Uterus (tissue), 4 donors: ENCODE results near the gene ASTN2. TPM values are rescaled to one million over a fixed set of nuclear protein-coding genes. Genes with fewer than 3 reads are reported as not detected.

ENCODE experiments used
- DNase-seq, 2 donors: peaks; one replicate each; pipeline ENCODE4 v3.0.0-alpha.2; 2019 to 2020
- H3K27ac ChIP-seq, 2 donors: fragments of 200-600 bp; sonication (generic); 1 replicate in 1 of 2; 2 replicates in 1 of 2; pipeline ENCODE4 v1.5.1; 2016 to 2018
- H3K27me3 ChIP-seq, 2 donors: fragments of 200-600 bp; sonication (generic); one replicate each; pipeline ENCODE4 v1.5.1; 2018 to 2019; ENCODE audit warnings: control low read depth in 1 of 2
- H3K36me3 ChIP-seq, 2 donors: fragments of 200-600 bp; sonication (generic); one replicate each; pipeline ENCODE4 v1.5.1; 2019; ENCODE audit warnings: control low read depth in 1 of 2
- H3K4me1 ChIP-seq, 2 donors: fragments of 200-600 bp; sonication (generic); one replicate each; pipeline ENCODE4 v1.5.1; 2018 to 2019; ENCODE audit warnings: control low read depth in 1 of 2
- H3K4me3 ChIP-seq, 2 donors: fragments of 200-600 bp; sonication (generic); 1 replicate in 1 of 2; 2 replicates in 1 of 2; pipeline ENCODE4 v1.5.1; 2018 to 2019; ENCODE audit warnings: mild to moderate bottlenecking in 1 of 2
- H3K9me3 ChIP-seq, 2 donors: fragments of 200-600 bp; sonication (generic); one replicate each; pipeline ENCODE4 v1.5.1; 2019; ENCODE audit warnings: control low read depth in 1 of 2
- CTCF ChIP-seq, 4 experiments: fragments of 200-600 bp in 2 of 4; fragments of 450-650 bp in 2 of 4; sonication (generic) in 2 of 4; IDR thresholded peaks; one replicate each; pipeline ENCODE4 v1.5.1; 2016 to 2019; ENCODE audit warnings: antibody characterized with exemption in 4 of 4, mild to moderate bottlenecking in 2 of 4, moderate library complexity in 1 of 4
- POLR2A ChIP-seq, 2 donors: fragments of 450-650 bp; IDR thresholded peaks; one replicate each; pipeline ENCODE4 v1.6.1; 2016; ENCODE audit warnings: antibody characterized with exemption in 2 of 2, mild to moderate bottlenecking in 1 of 2, moderate library complexity in 1 of 2
- intact Hi-C: fragments of 100-400 bp; cut with DNase I; formaldehyde crosslinking; loops from one replicate; pipeline ENCODE4 v1.15.1; 2023; ENCODE audit warnings: low total_unique reads
- total RNA-seq, 4 donors: library from RNA; depleted of rRNA in 3 of 4; stranded (reverse); fragments of >200 nt in 3 of 4; gene quantifications; one replicate each; pipeline versions ENCODE4 v1.1.0 to v1.2.4, GENCODE V29; 2014 to 2023
- donor health status: DM: yes; HTN: yes; CAD: no.

ASTN2 gene
- total RNA-seq, 4 donors from 2014 or later: 1.8 to 8.6 (median 6.7) TPM

DNA sequence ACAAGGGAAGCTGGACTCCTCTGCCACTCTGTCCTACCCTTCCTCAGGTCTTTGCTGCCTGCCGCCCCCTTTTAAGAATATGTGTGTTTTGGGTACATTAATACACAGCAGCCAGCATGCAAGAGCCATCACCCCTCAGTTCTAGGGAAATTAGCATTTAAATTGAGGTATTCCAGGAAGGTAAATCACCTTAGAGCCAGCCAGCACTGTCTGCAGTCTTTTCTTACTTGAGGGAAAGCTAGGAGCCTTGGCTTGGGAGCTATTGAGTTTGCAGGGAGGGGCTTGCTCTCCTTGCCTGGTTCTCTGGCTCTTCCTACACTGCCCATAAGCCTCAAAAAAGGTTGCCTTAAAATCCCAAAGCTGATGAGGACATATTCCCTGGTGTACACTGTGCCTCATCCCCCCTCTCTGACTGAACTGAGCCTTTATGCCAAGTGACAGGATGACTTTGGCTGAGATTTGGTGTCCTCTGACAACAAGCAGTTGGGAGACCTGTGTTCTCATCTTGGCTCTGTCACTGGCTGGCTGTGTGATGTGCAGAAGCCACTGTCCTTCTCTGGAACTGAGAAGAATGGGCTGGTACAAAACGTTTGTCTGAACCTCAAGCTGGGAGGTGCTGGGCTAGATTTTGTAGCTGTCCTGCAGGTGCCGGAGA lies 673.6 kb downstream of the ASTN2 start:
- Histone ChIP-seq H3K4me3 (no peak overlapping the region), H3K36me3 (no peaks in the 10 kb centered on the region), H3K9me3 (no peaks in the 10 kb centered on the region), H3K27ac (no peak overlapping the region), H3K4me1 (no peaks in the 10 kb centered on the region), H3K27me3 (no peaks in the 10 kb centered on the region)
- intact Hi-C loops: no loop called here
- DNase-seq: no peak
- TF ChIP-seq POLR2A (IDR thresholded peaks at IDR 0.05): no peak
- TF ChIP-seq CTCF (IDR thresholded peaks at IDR 0.05): no peak

DNA sequence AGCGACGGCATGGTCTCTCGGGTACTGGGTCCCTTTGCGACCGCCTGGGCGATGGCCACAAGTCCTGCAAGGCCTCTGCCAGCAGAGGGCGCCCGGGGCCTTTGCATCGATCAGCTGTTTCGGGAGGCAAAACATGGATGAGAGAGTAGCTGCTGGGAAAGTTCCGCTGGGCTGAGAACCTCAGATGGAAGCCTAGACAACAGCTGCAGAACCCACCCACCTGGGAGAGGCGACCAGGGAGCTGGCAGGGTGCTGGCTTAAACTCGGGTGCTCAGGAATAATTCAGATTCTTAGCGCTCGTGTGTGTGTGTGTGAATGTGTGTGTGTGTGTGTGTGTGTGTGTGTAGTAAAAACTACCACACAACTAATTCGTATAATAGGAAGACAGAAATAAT lies 677.7 kb downstream of the ASTN2 start:
- Histone ChIP-seq H3K36me3 (no peaks in the 10 kb centered on the region), H3K4me1 (no peaks in the 10 kb centered on the region), H3K27ac (no peak overlapping the region), H3K4me3 (no peak overlapping the region), H3K9me3 (no peaks in the 10 kb centered on the region), H3K27me3 (no peaks in the 10 kb centered on the region)
- peak; percentile 21 to 58 for DNase-seq
- TF ChIP-seq CTCF (IDR thresholded peaks at IDR 0.05): peak; percentile 29 to 52 (median 43)
- no peak for TF ChIP-seq POLR2A (IDR thresholded peaks at IDR 0.05)
- intact Hi-C loops: no loop called here

DNA sequence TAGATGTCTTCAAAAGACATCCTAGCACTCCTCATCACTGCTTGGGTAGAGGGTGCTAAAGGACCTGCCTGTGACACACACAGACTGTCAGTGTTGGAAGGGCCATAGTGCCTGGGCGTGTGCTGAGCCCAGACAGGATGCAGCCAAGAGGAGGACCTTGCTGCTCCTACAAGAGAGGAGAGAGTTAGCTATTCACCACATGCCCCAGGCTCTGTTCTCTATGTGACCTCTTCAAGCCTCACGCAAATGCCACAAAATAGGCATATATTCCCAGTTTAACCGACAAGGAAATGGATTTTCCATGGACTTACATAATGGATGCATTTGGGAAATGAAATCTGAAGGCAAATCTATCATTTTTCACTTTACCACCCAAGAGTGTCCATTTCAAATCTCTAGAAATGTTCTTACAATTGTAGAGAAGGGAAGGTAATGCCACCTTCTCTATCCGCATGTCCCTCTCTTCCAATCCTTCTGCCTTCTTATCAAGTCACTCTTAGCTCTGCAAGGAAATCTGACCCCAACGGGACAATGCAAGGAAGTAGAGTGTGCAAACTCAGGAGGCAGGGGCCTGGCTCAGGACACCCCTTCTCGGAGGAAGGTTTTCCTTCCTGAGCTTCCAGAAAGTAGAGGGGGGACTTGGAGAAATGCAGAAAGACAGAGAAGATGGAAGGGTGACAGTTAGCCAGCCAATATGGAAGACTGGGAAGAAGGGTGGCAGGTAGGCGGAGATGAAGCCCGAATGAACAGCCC lies 678.3 kb downstream of the ASTN2 start:
- intact Hi-C loops: no loop called here
- no peak for DNase-seq
- Histone ChIP-seq H3K27ac (no peak overlapping the region), H3K4me3 (no peak overlapping the region), H3K4me1 (no peaks in the 10 kb centered on the region), H3K36me3 (no peaks in the 10 kb centered on the region), H3K9me3 (no peaks in the 10 kb centered on the region), H3K27me3 (no peaks in the 10 kb centered on the region)
- TF ChIP-seq POLR2A (IDR thresholded peaks at IDR 0.05): no peak
- TF ChIP-seq CTCF (IDR thresholded peaks at IDR 0.05): no peak

DNA sequence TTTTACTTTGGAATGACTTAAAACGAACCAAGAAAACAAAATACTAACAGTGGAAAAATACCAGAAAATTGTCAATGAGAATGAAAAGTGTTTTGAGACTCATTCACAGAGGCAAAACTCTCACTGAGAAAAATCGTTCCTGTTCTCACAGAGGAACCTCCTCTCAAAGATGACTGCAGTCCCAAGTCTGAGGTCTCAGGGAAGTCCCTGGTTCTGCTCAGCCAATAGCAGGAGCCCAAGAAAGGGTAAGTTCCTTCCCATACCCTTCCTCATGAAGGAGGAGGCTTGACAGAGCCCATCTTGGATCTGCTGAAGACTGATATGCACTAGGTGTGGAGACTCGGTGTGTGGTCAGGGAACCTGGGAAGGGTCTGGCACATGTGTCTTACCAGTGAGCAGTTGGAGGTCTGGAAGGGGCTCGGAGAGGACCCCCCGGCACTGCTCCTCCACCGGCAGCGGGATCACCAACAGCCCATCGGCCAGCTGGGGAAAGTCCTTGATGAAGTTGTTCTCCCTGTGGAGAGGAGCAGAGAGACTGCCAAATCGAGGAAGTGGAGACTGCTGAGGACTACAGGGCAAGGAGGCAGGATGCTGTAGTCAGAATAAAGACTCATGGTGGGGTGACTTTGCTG lies 681.7 kb downstream of the ASTN2 start:
- Histone ChIP-seq H3K9me3 (no peaks in the 10 kb centered on the region), H3K27ac (no peak overlapping the region), H3K36me3 (no peaks in the 10 kb centered on the region), H3K27me3 (no peaks in the 10 kb centered on the region), H3K4me3 (no peak overlapping the region), H3K4me1 (no peaks in the 10 kb centered on the region)
- intact Hi-C loops: no loop called here
- DNase-seq: no peak
- TF ChIP-seq CTCF (IDR thresholded peaks at IDR 0.05): no peak
- no peak for TF ChIP-seq POLR2A (IDR thresholded peaks at IDR 0.05)

DNA sequence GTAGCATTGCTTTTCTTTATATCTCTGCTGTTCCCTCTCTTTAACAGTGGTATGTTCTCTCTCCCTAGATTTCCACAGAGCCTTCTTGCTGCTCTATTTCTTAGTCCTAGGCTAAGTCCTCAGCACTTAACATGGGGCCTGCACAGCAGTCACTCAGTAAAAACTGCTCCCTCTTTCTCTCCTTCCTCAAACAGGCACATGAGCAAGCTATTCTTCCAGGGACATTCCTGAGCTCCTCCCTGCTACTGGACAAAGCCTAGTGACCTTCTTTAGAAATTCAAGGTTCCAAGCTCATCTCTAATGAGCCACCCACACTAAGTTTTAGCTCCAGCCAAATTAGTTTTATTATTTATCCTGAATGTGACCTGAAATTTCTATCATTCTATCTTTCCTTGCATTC lies 688.3 kb downstream of the ASTN2 start:
- Histone ChIP-seq H3K4me1 (no peaks in the 10 kb centered on the region), H3K9me3 (no peaks in the 10 kb centered on the region), H3K27me3 (no peaks in the 10 kb centered on the region), H3K4me3 (no peak overlapping the region), H3K27ac (no peak overlapping the region), H3K36me3 (no peaks in the 10 kb centered on the region)
- TF ChIP-seq CTCF (IDR thresholded peaks at IDR 0.05) (no peak), POLR2A (IDR thresholded peaks at IDR 0.05) (no peak)
- DNase-seq: no peak
- intact Hi-C loops: no loop called here
